Adrenal gland (tissue), 5 donors: ENCODE results near the gene AKAP13.

Source experiments
- CTCF ChIP-seq, 6 experiments: fragments of 450-650 bp in 4 of 6; fragments of 200-600 bp in 2 of 6; sonication (generic) in 1 of 6; IDR thresholded peaks; 1 replicate in 5 of 6; 2 replicates in 1 of 6; pipeline versions ENCODE4 v1.5.1 to v1.8.0; 2016 to 2021; ENCODE audit warnings: antibody characterized with exemption in 6 of 6, mild to moderate bottlenecking in 2 of 6, moderate library complexity in 1 of 6
- POLR2A ChIP-seq, 2 donors: fragments of 450-650 bp; IDR thresholded peaks; one replicate each; pipeline ENCODE4 v1.6.1; 2017; ENCODE audit warnings: antibody characterized with exemption in 2 of 2, mild to moderate bottlenecking in 2 of 2, moderate library complexity in 1 of 2
- donor health status: DM: no; HTN: no; CAD: no.

- TF ChIP-seq CTCF (IDR thresholded peaks at IDR 0.05): no peak
- no peak for TF ChIP-seq POLR2A (IDR thresholded peaks at IDR 0.05)
These were observed 233.7 kb downstream of the AKAP13 start for GRCh38 chr15:85614059-85614458.
